ENCODE measurements around the gene ABCD3. TPM values are rescaled to one million over a fixed set of nuclear protein-coding genes. Genes with fewer than 3 reads are reported as not detected.
A peak's percentile ranks its signal among the peaks of the same experiment; 100 is the strongest.

Gene ABCD3
- polyA plus RNA-seq, 3 donors: 7.8 to 24.9 (median 21.0) TPM

DNA sequence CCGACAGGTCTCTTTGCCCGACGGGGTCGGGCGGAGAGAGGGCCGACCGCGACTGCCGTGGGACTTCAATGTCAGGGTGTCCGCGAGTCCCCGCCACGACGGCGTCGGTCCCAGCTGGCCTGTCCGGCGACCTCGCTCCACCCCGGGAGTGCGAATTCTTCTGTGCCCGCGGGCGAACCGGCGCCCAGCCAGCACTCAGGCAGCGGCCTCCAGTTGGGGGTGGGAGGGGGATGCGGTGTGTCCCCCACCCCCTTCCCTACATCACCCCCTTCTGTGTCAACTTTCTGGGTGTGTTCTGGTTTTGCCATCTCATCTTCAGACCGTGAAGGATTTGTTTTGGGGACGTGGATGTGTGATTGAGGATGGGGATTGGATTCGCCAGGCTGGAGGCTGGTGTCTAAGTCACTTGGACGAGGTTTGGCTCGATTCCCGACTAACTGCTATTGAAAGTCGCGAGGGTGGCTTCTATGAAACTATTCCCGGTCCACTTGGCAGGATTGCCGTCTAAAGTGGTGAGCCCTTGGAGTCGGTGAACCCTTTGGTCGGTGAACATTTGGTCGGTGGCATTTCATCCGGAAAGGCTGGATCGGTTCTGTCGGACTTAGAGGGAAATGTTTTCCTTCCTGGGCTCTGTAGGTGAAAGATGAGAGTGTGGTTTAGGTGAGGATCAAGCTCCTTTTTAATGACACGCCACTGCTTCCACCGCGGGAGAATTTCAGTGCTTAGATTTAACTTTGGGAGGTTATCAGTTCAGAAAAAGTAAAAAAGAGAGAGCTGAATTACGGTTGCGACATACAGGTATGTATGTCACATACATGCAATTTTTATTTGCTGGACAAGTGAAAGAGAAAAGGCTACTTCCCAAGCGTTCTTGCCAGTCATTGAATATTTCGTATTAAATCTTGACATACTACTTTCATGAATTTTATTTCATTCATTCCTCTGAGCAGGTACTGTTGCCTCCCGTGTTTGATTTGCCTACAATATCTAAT is 771 bp downstream of the ABCD3 start:
- H3K4me1 Mint-ChIP-seq: peaks cover 40% of the 10 kb centered on the region
- peaks cover 55% of the 10 kb centered on the region for H3K79me2 ChIP-seq (ENCODE audit: insufficient read depth, low read length)
- H4K20me1 ChIP-seq (ENCODE audit: insufficient read depth, low read length): peaks cover 45% of the 10 kb centered on the region
- peaks cover 0 to 12% (median 8%) of the 10 kb centered on the region in 3 donors for H3K27me3 Mint-ChIP-seq (ENCODE audit: low read depth in 3 of 3)
- H2AFZ ChIP-seq (ENCODE audit: insufficient read depth, low read depth, low read length, poor library complexity, severe bottlenecking): peak overlapping the region; percentile 93
- peaks cover 24 to 38% of the 10 kb centered on the region in 2 donors for H3K4me1 ChIP-seq (ENCODE audit: control insufficient read depth in 1 of 2, insufficient read depth in 2 of 2, low read length in 2 of 2)
- H3K27me3 ChIP-seq (ENCODE audit: control insufficient read depth in 2 of 2, insufficient read depth in 2 of 2, low read length in 2 of 2): no peaks in the 10 kb centered on the region
- peak overlapping the region; percentile 60 to 83 (median 81) for H3K4me3 ChIP-seq (replicated peaks in 1 of 3; ENCODE audit: low read depth in 2 of 3, low read length in 3 of 3)
- no peaks in the 10 kb centered on the region for H3K36me3 ChIP-seq (replicated peaks in 1 of 2; ENCODE audit: control insufficient read depth in 1 of 2, insufficient read depth in 2 of 2, low read length in 2 of 2)
- DNase-seq: peak in 2 of 3 donors; percentile 8 to 27
- H3K9ac ChIP-seq (ENCODE audit: insufficient read depth, low read length, poor library complexity, severe bottlenecking): peak overlapping the region; percentile 80
- peak overlapping the region in 5 of 7 donors; percentile 40 to 84 (median 71) for H3K27ac Mint-ChIP-seq
- intact Hi-C loops (cut with micrococcal nuclease): no loop called here
- 2% methylated on average over 34 of the region's 52 CpGs for WGBS (ENCODE audit: insufficient coverage)
- TF ChIP-seq CTCF (IDR thresholded peaks at IDR 0.05): no peak
- H3K9me3 Mint-ChIP-seq: peaks cover 0 to 3% (median 0%) of the 10 kb centered on the region in 7 donors
- peak overlapping the region; percentile 84 for H3K4me2 ChIP-seq (replicated peaks; ENCODE audit: extremely low read depth, low read length, poor library complexity, severe bottlenecking)
- no peak overlapping the region for H3K4me3 Mint-ChIP-seq
- H3K27ac ChIP-seq (ENCODE audit: low read depth in 1 of 2, low read length in 2 of 2): peak overlapping the region; percentile 52 to 87
- no peaks in the 10 kb centered on the region for H3K9me3 ChIP-seq (replicated peaks in 1 of 2; ENCODE audit: control insufficient read depth in 1 of 2, insufficient read depth in 1 of 2, low read length in 2 of 2)
- no peaks in the 10 kb centered on the region for H3K36me3 Mint-ChIP-seq

DNA sequence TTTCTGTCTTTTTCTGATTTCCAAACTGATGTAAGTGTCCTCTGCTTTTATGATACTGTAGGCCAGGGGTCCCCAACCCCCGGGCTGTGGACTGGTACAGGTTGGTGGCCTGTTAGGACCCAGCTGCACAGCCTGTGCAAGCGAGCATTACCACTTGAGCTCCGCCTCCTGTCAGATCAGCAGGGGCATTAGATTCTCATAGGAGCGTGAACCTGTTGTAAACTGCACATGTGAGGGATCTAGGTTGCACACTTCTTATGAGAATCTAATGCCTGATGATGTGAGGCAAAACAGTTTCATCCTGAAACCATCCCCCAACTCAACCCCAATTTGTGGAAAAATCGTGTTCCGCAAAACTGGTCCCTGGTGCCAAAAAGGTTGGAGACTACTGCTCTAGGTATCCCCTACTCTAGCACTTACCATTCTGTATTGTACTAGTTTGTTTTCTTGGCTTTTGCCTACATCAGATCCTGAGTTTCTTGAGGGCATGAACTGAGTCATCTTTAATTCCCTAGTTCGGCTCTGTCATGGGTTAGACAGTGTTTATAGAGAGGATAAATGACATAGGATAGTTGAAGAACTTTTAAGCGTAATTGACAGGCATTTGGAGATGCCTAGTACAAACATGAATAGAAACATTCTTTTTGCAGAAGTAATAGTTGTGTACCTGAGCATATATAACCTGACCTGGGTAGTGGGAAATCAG is 4.1 kb downstream of the ABCD3 start:
- peaks cover 0 to 12% (median 10%) of the 10 kb centered on the region in 3 donors for H3K27me3 Mint-ChIP-seq (ENCODE audit: low read depth in 3 of 3)
- TF ChIP-seq CTCF (IDR thresholded peaks at IDR 0.05): no peak
- peaks cover 50% of the 10 kb centered on the region for H3K4me1 Mint-ChIP-seq
- H3K4me1 ChIP-seq (ENCODE audit: control insufficient read depth in 1 of 2, insufficient read depth in 2 of 2, low read length in 2 of 2): peaks cover 26 to 34% of the 10 kb centered on the region in 2 donors
- intact Hi-C loops (cut with micrococcal nuclease): no loop called here
- H3K4me2 ChIP-seq (replicated peaks; ENCODE audit: extremely low read depth, low read length, poor library complexity, severe bottlenecking): no peak overlapping the region
- peaks cover 88% of the 10 kb centered on the region for H3K79me2 ChIP-seq (ENCODE audit: insufficient read depth, low read length)
- DNase-seq: no peak
- H3K9me3 Mint-ChIP-seq: peaks cover 0 to 6% (median 0%) of the 10 kb centered on the region in 7 donors
- no peak overlapping the region for H3K27ac Mint-ChIP-seq
- H3K9ac ChIP-seq (ENCODE audit: insufficient read depth, low read length, poor library complexity, severe bottlenecking): no peak overlapping the region
- H4K20me1 ChIP-seq (ENCODE audit: insufficient read depth, low read length): peaks cover 64% of the 10 kb centered on the region
- H3K4me3 Mint-ChIP-seq: no peak overlapping the region
- no peaks in the 10 kb centered on the region for H3K36me3 ChIP-seq (replicated peaks in 1 of 2; ENCODE audit: control insufficient read depth in 1 of 2, insufficient read depth in 2 of 2, low read length in 2 of 2)
- H3K9me3 ChIP-seq (replicated peaks in 1 of 2; ENCODE audit: control insufficient read depth in 1 of 2, insufficient read depth in 1 of 2, low read length in 2 of 2): no peaks in the 10 kb centered on the region
- WGBS (ENCODE audit: insufficient coverage): 100% methylated on average over 5 of the region's 8 CpGs
- no peaks in the 10 kb centered on the region for H3K27me3 ChIP-seq (ENCODE audit: control insufficient read depth in 2 of 2, insufficient read depth in 2 of 2, low read length in 2 of 2)
- no peak overlapping the region for H3K4me3 ChIP-seq (replicated peaks in 1 of 3; ENCODE audit: low read depth in 2 of 3, low read length in 3 of 3)
- H2AFZ ChIP-seq (ENCODE audit: insufficient read depth, low read depth, low read length, poor library complexity, severe bottlenecking): no peak overlapping the region
- peaks cover 2 to 6% of the 10 kb centered on the region in 2 donors for H3K36me3 Mint-ChIP-seq
- H3K27ac ChIP-seq (ENCODE audit: low read depth in 1 of 2, low read length in 2 of 2): no peak overlapping the region
